GM18520 (cell line): ENCODE measurements around the gene FRY.

Experiments
- ATAC-seq: cut with Tn5 transposase; IDR thresholded peaks from one replicate; pipeline ENCODE4 v1.9.1; 2021; ENCODE audit not compliant: unreplicated experiment

Gene FRY

DNA sequence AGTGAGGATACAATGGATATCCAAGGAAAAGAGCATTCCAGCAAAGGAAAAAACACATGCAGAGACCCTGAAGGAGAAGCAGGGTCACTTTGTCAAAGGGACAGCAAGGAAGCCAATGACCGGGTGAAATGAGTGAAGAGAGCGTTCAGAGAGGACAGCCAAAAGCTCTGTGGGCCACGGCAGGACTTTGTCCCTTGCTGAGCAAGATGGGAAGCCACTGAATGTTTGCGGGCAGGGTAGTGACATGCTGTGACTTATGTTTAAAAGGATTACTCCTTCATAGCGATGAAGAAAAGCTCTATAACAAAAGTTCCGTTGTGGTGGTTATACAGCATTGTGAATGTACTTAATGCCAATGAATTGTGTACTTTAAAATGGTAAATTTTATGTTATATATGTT is 267.1 kb downstream of the FRY start:
- no peak for ATAC-seq

- ATAC-seq: no peak
Observed at GRCh38 chr13:32299893-32300292, 268.3 kb downstream of the FRY start.

DNA sequence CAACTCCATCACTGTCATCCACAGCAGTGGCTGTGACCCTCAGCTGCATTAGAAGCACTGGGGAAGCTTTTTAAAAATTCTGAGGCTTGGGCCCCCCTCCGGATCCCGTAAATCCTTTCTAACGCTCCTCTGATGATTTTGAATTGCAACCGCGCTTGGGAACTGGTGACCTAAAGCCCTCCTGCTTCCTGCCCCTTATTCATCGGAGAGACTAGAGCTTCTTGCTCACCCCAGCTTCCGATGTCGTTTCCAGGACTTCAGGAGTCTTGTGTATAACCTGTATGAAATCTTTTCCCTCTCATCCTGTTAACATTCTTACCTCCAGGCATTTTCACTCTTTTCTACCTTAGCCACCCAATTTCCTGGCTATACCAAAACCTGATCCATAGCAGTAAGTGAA is 268.8 kb downstream of the FRY start:
- ATAC-seq: no peak

DNA sequence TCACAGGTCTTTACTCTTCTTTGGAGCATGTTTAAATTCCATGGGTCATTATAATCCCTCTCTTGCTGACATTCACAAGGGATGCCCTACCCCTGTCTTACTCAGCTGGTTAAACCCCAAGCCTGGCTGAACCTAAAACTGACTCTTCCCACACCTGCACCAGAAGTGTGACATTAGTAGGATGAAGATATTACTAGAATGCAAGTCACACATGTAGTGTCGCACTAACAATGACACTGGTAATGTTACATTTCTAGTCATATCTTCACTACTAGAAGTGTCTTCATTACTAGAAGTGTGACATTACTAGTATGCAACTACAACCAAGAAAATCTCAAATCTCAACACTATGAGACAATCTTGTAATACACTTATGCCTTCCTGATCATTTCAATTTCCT is 269.3 kb downstream of the FRY start:
- ATAC-seq: no peak

DNA sequence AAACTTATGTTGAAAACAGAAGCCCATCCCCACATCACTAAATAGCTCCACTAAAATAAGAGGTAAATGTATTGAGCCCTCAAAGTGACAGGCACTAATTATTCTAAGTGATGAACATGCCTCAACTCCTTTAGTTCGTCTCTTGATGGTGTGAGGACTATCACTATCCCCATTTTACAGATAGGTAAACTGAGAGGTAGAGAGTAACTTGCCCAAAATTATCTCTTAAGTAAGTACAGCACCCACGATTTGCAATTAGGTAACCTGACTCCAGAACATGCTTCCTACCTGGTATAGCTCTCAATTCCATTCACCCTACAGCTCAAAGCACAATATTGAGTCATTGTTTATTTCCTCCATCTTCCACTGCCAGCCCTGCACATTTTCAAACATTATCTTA is 270.9 kb downstream of the FRY start:
- no peak for ATAC-seq

- ATAC-seq: no peak
Observed at GRCh38 chr13:32305646-32306045, 274.1 kb downstream of the FRY start.

- no peak for ATAC-seq
Observed at GRCh38 chr13:32309312-32310133, 277.9 kb downstream of the FRY start.

GRCh38 chr13:32310134-32310706 is 278.6 kb downstream of the FRY start:
- ATAC-seq: peak; percentile 59

DNA sequence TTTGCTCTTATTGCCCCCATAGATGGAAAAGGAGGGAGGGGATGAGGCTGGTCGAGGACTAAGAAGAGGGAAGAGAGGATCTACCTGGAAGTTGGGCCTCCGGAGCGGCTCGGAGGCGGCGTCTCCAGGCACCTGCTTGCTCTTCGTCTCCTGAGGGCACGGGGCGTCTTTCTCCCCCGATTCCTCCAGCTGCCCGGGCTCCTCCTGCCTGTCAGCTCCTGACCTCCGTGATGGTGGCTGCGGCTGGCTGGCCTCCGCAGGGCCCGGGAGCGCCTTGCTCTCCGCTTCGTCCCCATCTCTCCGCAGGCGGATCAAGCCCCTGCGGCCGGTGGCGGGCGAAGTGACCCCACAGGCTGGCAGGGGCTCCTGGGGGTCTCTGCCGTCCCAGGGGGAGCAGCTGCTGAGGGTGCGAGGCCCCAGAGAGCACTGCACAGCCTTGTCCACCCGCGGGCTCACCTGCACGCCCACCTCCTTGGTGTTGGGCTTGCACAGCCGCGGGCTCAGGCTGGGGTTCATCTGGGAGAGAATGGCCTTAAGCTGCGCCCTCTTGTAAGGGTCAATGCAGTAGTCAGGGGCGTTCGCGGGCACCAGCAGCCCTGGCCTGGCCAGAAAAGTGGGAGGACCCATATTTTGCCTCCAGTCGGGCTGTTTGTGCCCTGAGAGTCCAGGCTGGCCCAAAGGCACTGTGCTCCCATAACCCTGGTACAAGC is 279.8 kb downstream of the FRY start:
- no peak for ATAC-seq

- peak; percentile 18 for ATAC-seq
Observed at GRCh38 chr13:32314271-32315237, 283.0 kb downstream of the FRY start.

- peak; percentile 88 for ATAC-seq
Observed at GRCh38 chr13:32315238-32316027, 283.9 kb downstream of the FRY start, which contains the start of the genes BRCA2 and ZAR1L. Gene BRCA2 (plus strand): TSS chr13:32315508. CDS start chr13:32316461, 953 bp downstream. Gene ZAR1L (minus strand): TSS chr13:32315363. CDS start chr13:32311925, 3,438 bp downstream.

GRCh38 chr13:32316028-32316339 is 284.4 kb downstream of the FRY start:
- peak; percentile 31 for ATAC-seq

DNA sequence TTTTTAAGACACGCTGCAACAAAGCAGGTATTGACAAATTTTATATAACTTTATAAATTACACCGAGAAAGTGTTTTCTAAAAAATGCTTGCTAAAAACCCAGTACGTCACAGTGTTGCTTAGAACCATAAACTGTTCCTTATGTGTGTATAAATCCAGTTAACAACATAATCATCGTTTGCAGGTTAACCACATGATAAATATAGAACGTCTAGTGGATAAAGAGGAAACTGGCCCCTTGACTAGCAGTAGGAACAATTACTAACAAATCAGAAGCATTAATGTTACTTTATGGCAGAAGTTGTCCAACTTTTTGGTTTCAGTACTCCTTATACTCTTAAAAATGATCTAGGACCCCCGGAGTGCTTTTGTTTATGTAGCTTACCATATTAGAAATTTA is 284.9 kb downstream of the FRY start:
- ATAC-seq: no peak

- ATAC-seq: no peak
Observed at GRCh38 chr13:32317716-32318465, 286.3 kb downstream of the FRY start.

DNA sequence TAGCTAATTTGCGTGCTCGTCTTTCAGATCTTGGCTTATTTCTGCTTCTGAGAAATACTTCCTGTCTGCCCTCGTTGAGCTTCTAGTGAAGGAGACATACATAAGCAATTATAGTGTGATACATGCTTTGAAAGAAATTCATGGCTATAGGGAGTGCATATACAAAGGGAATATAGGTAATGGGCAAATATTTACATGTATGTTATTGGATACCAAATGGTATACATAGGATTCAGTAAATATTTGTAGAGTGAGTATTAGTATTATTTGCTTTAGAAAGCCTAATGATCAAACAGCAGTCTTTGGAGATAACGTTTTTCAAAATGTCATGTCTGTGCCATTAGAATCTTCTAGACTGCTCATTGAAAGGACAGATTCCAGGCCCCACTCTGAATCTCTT is 289.0 kb downstream of the FRY start:
- ATAC-seq: no peak

DNA sequence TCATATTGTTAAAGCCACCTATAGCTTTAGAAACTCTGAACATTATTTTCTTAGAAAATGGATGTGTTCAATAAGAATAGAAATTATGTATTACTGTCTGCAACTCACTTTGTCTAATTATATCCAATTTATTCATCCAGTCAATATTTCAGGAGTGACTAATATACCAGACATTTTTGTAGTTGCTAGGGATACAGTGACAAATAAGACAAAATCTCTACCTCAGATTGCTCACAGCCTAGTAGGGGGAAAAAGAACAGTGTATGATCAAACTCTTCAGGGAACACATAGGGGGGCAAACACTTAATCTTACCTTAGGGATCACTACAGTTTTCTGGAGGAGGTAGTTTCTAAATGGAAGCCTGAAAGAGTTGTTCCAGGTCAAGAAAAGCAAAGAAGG is 292.3 kb downstream of the FRY start:
- no peak for ATAC-seq

DNA sequence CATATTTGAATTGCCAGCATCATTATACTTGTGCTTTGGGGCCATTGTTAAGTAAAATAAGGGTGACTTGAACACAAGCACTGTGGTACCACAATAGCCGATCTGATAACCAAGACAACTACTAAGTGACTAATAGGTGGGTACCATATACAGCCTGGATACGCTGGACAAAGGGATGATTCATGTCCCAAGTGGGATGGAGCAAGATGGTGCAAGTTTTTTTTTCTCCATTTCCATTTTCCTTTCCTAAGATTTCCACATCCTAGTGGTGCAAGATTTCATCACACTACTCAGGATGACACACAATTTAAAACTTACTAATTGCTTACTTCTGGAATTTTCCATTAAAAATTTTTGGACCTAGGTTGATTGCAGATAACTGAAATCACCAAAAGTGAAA is 298.9 kb downstream of the FRY start:
- ATAC-seq: no peak

DNA sequence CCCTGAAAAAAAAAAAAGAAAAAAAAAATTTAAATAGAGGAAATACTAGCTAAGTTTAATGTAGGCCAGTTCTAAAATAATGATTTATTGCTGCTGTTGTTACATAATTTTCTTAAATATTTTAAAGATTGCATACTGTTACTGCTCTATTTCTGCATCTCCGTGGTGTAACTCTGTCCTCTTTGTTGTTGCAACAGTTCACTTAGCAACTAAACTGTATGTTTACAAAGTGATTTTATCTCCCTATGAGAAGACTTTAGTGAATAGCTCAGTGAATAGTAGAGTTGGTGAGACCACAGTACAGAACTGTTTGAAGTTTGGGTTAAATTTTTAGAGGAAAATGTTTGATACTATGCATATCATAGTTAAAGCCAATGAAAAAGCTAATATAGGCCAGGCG is 303.1 kb downstream of the FRY start:
- ATAC-seq: no peak

GRCh38 chr13:32340914-32341313 is 309.3 kb downstream of the FRY start:
- ATAC-seq: no peak
